GM19043 (cell line): ENCODE data around the gene PXN.

Source experiments
- ATAC-seq: cut with Tn5 transposase; IDR thresholded peaks from one replicate; pipeline ENCODE4 v1.9.1; 2021; ENCODE audit warnings: low read depth; ENCODE audit not compliant: unreplicated experiment

PXN gene

DNA sequence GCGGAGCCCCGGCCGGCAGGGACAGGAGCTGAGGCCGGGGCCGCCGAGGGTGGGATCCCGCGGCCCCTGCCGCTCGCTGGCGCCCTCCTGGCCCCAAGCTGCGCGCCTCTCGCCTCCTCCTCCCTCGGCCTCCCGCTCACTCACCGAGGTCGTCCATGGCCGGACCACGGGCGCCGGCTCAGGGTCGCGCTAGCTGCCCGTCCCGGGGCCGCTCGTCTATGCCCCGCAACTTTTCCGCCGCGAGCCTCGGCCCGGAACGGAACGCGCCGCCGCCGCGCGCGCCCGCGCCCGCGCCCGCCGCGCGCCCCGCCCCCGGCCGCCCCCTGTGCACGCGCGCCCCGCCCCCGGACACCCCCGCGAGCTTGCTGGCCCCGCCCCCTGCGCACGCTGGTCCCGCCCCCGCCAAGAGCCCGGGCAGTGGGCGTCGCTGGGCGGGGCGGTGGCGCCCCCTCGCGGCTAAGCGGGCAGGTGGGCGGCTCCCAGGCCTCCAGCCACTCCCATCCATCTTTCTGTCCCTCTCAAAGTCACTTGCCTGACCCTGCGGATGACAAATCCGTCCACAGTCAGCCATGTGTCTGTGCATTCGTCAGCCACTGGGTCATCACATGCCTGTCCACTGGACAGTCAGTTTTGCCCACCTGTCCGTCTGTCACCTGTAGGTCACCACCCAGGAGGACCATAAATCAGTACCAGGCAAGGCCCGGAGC, at the start of gene PXN:
TSS of gene PXN (minus strand) at position 258 of the 707 bp plus-strand sequence. CDS start at position 157, 101 bp downstream.
- peak; percentile 74 for ATAC-seq

DNA sequence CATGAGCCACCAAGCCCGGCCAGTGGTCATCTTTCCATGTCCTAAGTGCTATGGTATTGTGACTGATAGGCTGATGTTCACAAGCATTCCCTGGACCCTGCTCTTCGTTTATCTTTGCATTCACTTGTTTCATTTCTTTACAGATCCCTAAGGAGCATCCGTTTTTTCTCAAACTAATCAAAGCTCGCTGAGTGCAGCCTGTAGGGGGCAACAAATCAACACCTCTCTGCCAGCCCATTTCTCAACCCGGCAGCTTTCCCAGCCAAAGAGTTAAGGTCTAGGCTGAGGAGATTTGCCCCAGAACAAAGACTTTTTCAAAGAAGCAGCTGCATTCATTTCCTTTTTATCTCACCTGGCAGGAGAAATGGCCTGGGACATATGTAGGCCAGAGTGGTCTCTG, 48.7 kb upstream of the PXN start:
- no peak for ATAC-seq

DNA sequence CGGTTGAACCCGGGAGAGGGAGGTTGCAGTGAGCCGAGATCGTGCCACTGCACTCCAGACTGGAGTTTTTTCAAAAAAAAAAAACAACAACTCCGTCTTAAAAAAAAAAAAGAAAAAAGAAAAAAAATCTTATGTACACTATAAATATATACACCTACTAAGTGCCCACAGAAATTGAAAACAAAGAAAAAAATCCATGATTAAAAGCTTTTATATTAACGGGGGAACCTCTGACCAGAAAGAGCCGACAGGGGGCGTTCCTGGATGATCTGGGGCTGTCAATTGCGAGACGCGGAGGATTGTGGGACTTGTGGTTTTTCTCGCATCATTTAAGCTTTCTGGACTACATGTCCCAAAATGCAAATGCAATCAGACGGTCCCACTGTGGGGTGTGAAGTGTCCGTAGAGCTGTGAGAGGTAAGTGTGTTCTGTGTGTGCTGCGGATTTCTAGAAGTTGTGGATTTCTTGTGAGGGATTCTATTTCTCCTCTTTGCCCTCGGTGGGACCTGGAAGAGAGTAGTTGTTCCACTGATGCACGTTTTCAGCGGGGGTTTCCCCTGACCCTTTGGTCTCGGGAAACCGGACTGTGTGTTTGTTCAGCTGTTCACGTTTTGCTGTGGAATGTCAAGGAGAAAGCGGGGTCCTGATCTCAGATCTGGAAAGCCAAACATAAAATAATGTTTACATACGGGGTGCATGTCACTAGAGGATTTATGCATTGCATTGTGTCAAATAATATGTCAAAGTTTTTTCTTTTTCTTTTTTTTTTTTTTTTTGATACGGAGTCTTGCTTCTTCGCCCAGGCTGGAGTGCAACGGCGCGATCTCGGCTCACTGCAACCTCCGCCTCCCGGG, 36.7 kb upstream of the PXN start, which contains the start of gene SIRT4:
TSS of gene SIRT4 (plus strand) at position 360 of the 854 bp plus-strand sequence. CDS start 1,241 bp downstream, outside the sequence.
- peak; percentile 99 for ATAC-seq

DNA sequence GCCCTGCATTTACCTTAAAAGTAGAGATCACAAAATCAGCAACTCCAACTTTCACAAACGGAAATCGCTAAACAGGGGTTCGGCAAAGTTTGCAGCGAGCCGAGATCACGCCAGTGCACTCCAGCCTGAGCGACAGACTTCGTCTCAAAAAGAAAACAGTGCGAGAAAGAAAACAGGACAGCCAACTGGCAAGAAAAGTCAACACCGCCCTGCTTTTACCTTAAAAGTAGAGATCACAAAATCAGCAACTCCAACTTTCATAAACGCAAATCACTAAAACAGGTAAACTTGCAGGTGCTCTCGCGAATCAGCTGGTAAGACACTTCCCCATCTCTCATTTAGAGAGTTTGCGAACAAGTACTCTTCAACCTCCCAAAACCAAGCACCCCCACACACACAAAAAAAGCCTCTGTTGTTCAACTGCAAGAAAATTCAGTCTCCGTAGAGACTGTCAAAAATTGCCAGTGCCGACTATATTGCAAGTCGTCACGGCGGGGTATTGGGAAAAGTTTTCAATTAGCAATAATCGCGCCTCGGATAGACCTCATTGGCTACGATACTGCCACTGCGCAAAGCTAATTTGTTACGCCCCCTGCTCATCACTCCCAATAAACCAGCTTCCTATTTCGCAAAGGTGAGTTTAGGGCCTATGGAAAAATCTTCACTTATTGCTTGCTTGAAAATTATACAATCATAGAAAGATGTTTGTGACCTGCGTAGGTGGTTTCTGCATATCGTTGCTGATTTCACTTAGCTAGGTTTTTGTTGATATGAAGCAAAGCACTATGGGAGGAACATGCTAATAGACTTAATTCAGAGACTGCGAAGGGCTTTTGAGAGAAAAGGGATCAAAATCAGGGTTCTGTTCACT, 27.4 kb upstream of the PXN start, which contains the start of gene RNU4-1:
TSS of gene RNU4-1 (minus strand) at position 577 of the 871 bp plus-strand sequence.
- ATAC-seq: peak; percentile 47

DNA sequence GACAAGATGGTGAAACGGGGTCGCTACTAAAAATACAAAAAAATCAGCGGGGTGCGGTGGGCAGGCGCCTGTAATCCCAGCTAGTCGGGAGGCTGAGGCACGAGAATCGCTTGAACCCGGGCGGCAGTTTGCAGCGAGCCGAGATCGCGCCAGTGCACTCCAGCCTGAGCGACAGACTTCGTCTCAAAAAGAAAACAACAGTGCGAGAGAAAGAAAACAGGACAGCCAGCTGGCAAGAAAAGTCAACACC, 26.8 kb upstream of the PXN start:
- no peak for ATAC-seq

DNA sequence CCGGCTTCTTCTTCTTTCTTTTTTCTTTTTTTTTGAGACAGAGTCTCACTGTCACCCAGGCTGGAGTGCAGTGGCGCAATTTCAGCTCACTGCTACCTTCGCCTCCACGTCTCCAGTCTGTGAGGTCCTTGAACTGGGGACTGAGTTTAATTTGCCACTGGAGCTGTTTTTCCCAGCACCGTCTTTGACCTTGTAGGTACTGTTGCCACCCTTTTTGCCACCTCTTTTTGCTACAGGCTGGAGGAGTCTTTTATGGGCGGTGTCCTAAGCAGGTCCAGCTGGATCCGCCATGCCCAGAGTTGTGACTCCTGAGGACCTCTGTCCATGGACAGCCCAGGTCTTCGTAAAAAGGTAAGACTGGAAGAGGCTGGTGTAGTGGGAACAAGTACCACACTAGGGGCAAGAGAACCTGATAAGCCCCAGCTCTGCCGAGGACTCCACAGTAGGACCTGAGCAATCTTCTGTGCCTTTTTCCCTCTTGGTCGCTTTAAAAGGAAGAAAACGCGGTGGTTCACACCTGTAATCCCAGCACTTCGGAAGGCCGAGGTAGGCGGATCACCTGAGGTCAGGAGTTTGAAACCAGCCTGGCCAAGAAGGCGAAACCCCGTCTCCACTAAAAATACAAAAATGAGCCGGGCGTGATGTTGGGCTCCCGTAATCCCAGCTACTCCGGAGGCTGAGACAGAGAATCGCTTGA, 25.2 kb upstream of the PXN start:
- ATAC-seq: no peak

DNA sequence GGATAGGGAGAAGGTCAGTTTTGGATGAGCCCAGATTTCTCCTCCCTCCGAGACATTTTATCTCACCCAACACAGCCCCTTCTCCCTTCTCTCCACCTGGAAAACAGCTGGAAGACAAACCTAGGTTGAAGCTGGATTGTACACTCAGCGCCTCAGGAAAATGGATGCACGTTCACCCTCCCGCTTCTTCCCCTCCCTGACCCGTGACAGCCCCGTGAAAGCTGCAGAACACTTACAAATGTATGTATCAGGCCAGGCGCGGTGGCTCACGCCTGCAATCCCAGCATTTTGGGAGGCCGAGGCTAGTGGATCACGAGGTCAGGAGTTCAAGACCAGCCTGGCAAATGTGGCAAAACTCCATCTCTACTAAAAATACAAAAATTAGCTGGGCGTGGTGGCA, 22.0 kb upstream of the PXN start:
- no peak for ATAC-seq

DNA sequence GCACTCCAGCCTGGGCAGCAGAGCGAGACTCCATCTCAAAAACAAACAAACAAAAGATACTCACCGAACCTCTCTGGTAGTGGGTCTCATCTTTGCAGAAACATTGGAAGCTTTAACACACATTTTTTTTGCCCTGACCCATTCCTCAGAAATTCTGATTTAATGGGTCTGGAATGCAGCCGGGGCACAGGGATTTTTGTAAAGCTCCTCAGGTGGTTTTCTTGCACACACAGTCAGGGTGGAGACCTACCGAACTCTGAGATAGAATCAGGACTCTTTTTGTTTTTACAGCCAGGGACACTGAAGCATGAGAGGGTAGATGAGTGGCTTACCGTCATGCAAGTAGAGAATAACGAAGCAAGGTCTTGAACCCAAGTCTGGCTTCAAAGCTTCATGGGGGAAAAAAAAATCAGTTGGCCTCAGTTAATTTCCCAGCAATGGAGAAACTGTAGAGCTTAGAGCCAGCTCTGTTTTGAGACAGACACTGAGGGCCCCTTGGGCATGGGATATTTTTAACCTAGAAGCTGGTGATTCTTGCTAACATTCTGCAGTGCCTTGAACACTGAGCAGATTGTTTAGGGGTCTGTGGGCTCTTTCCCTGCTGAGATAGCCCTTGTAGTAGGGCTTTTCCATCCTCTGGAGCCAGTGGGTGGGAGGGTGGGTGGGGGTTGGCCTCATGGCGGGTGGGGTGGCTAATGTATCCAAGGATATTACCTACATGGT, 21.4 kb upstream of the PXN start:
- no peak for ATAC-seq

DNA sequence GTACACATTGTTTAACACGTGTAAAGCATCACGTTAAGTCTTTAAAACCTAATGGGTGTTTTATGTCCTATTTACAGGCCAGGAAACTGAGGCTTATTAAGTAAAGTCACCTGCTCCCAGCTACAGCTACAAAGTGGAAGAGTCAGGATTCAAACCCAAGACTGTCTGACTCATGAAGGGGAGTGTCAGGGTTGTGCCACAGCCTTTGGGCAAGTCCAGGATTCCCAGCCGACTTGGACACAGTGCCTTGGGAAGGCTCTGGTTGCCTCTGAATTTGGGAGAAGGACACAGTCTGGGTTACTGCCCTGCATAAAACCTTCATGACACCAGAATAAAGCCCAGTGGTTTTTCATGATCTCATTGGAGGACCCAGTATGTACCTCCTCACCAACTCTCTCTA, 18.9 kb upstream of the PXN start:
- no peak for ATAC-seq

DNA sequence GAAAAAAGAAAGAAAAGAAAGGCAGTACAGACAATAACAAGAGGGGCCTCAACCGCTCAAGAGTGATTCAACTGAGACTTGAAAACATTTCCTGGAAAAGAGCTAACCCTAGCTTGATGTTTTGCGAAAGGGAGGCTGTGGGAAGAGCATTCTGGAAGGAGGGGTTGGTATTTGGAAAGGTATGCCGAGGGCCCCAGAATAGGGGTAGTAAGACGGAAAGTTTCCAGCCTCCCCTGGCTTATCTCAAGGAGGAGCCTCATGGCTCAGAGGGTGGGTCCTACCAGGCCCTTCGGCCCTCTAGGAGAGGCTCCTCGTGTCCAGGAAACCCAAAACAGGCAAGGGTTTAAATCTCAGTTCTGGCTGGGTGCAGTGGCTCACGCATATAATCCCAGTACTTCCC, 17.8 kb upstream of the PXN start:
- no peak for ATAC-seq

DNA sequence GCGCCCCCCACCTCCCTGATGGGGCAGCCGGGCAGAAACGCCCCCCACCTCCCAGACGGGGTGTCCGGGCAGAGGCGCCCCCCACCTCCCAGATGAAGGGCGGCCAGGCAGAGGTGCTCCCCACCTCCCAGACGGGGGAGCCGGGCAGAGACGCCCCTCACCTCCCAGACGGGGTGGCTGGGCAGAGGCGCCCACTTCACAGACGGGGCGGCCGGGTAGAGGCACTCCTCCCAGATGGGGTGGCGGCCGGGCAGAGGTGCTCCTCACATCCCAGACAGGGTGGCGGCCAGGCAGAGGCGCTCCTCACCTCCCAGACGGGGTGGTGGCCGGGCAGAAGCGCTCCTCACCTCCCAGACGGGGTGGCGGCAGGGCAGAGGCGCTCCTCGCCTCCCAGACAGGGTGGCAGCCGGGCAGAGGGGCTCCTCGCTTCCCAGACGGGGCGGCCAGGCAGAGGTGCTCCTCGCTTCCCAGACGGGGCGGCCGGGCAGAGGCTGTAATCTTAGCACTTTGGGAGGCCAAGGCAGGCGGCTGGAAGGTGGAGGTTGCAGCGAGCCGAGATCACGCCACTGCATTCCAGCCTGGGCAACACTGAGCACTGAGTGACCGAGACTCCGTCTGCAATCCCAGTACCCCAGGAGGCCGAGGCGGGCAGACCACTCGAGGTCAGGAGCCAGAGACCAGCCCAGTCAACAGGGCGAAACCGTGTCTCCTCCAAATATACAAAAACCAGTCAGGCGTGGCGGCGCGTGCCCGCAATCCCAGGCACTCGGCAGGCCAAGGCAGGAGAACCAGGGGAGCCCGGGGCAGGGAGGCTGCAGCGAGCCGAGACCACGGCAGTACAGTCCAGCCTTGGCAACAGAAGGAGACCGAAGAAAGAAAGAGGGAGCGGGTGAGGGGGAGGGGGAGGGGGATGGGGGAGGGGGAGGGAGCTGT, 12.9 kb upstream of the PXN start:
- ATAC-seq: no peak

DNA sequence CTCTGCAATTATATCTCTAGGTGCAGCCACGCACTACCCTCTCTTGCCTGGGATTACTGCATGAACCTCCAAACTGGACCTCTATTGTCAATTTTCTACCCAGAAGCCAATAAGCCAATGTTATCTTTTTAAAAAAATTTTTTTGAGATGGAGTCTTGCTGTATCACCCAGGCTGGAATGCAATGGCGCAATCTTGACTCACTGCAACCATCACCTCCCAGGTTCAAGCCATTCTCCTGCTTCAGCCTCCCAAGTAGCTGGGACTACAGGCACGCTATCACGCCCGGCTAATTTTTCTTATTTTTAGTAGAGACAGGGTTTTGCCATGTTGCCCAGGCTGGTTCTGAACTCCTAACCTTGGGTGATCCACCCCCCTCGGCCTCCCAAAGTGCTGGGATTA, 11.2 kb upstream of the PXN start:
- ATAC-seq: no peak

DNA sequence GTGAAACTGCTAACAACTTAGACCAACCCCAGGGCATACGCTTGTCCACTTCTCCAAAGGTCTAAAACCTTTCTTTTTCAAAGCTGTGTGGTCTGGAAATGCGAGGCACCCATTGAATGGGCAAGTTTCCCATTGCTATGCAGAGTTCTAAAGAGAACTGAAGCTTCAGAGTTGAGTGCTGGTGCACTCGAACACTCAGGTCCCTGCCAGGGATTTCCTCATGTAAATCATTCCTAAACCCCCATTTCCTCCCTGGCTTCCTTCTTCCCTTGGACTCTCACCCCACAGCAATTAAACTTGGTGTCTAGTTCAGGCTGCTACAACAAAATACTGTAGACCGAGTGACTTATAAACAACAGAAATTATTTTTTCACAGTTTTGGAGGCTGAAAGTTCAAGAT, 2.2 kb upstream of the PXN start:
- ATAC-seq: no peak

DNA sequence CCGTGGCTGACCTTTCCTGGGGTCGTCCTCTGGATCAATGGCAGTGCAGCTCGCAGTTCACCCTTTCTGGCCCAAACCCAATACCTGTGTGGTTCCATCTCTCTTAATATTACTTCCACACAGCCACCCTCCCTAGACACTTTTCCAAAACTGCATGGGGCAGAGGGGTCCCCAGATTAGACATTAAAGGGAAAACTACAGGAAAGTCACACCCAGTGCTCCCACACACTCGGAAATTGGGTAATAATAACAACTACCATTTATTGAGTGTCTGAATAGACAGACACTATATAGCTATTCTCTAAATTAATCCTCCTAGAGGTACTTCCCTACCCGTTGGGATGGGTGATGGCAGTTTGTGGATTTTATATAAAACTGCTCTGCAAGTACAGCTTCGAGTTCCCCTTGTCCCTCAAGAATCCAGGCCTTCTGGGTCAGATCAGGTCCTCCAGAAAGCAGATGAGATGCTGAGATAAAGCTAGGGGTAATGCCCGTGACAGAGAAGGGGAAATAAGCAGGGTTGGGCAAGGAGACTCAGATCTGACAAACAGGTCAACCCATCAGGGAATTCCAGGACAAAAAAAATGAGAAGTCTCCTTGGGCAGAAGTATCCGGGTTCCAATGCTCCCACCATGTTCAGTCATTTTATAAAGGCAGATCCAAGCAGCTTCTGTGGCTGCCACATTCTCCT, 795 bp upstream of the PXN start:
- no peak for ATAC-seq

DNA sequence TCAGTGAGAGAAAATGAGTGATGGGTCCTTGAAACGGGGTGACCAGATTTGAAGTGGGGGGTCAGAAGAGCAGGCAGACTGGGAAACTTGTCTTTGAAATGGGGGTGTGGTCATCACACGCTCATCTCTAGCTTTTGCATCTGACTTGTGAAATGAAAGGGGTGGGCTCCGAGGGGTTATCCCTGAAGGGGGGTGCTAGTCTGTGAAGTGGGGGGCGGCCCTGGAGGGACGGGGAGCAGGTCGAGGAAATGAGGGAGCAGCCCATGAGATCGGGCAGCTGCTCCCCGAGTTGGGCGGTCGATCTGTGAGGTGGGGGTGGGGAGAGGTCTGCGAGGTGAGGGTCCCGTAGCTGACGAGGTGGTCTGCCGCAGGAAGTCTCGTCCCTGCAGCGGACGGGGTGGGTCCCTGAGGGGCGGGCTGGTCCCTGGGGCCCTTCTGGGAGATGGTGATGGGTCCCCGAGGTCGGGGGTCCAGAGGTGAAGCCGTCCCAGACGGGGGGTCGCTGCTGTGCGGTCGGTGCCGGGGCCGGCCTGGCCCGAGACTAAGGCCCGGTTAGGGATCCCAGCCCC, 542 bp downstream of the PXN start:
- ATAC-seq: no peak

DNA sequence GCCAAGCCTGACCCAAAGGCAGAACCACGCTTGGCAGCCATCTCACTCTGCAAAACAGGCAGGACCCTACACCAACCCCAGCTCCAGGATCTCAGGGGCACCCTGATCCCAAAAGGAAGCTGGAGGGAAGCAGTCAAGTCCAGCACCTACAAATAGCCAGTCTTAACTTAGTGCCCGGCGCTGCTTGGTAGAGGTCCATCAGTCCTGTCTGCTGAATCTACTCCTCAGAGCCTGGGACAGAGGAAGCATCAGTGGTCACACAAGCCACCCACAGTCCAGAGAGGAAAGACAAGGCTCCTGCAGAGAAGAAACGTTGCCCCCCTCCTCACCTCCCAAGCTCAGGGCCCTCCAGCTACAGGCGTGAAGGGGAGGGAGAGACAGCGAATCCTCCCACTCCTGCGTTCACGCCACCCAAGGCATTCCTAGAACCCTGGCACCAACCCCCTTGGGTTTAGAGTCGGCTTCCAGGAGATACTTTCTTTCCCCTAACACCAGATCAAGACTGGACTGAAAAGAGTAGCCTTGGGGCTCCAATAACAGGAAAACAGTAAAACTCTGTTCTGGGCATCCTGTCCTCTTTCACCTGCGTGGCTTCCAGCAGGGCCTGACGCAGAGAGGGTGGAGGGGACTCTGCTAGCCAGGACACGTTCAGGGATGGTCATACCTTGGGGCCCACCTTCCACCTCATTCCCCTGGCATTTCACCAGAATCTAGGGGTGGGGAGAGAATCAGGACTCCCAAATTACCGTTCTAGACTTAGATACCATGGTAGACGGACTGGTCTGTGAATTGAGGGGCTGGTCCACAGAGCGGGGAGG, 1.2 kb downstream of the PXN start:
- no peak for ATAC-seq

DNA sequence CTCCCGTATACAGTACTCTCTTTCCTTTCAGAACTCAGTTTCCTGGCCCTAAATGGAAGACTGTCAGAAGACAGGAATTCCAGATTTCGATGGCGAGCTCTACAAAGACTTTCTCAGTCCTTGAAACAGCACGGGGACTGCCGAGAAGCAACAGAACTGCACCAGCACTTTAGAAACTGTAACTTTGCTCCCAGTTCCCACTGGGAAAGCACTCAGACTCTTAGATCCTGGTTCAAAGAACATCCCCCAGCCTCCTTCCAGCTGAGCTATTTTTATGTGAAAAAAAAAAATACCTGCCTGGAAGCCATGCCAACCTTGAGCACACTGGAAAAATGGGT, 1.8 kb downstream of the PXN start:
- ATAC-seq: no peak
